IMR-90 (cell line): ENCODE measurements around the gene TRAF3IP1.

Source experiments
- BHLHE40 ChIP-seq: fragments of 150-350 bp; IDR thresholded peaks from 2 replicates; pipeline ENCODE4 v1.6.1; 2016; ENCODE audit warnings: mild to moderate bottlenecking, low read depth, low read length
- POLR2A ChIP-seq: IDR thresholded peaks from 2 replicates; pipeline ENCODE4 v1.6.1; 2012; ENCODE audit warnings: mild to moderate bottlenecking, low read depth, low read length
- RCOR1 ChIP-seq: IDR thresholded peaks from 2 replicates; pipeline ENCODE4 v1.6.1; 2012; ENCODE audit warnings: mild to moderate bottlenecking, low read length, improper control_type of control experiment; ENCODE audit not compliant: insufficient replicate concordance
- TF ChIP-seq, protein P1 (sequence below): conservative IDR thresholded peaks from 2 replicates; pipeline ENCODE4 v1.5.1; 2012; ENCODE audit warnings: mild to moderate bottlenecking, low read depth, low read length, improper control_type of control experiment
- TF ChIP-seq, protein P2 (sequence below): fragments of 150-350 bp; IDR thresholded peaks from 2 replicates; pipeline ENCODE4 v1.6.1; 2017; ENCODE audit warnings: mild to moderate bottlenecking, antibody characterized with exemption, low read length, low read depth

DNA sequence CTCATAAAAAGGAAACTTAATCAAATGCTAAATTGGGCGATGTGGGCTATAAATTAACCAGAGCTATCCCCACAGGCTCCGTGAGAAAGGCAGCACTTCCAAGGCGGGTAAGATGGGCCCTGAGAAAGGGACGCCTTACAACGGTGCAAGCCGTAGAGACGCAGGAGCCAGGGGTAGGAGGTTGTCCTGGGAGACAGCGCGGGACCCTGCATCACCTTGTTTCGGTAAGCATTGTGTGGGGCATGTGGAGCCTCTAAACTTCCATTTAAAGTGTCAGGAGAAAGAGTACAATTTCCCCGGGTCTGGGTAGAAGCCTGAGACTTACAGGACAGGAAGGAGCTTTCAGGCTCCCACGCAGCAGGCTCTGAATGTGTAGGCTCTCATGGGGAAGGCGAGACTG is 30.7 kb upstream of the TRAF3IP1 start:
- TF ChIP-seq, protein P1, sequence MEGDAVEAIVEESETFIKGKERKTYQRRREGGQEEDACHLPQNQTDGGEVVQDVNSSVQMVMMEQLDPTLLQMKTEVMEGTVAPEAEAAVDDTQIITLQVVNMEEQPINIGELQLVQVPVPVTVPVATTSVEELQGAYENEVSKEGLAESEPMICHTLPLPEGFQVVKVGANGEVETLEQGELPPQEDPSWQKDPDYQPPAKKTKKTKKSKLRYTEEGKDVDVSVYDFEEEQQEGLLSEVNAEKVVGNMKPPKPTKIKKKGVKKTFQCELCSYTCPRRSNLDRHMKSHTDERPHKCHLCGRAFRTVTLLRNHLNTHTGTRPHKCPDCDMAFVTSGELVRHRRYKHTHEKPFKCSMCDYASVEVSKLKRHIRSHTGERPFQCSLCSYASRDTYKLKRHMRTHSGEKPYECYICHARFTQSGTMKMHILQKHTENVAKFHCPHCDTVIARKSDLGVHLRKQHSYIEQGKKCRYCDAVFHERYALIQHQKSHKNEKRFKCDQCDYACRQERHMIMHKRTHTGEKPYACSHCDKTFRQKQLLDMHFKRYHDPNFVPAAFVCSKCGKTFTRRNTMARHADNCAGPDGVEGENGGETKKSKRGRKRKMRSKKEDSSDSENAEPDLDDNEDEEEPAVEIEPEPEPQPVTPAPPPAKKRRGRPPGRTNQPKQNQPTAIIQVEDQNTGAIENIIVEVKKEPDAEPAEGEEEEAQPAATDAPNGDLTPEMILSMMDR: no peak
- TF ChIP-seq BHLHE40 (no peak), POLR2A (no peak), RCOR1 (no peak)
- TF ChIP-seq, protein P2, sequence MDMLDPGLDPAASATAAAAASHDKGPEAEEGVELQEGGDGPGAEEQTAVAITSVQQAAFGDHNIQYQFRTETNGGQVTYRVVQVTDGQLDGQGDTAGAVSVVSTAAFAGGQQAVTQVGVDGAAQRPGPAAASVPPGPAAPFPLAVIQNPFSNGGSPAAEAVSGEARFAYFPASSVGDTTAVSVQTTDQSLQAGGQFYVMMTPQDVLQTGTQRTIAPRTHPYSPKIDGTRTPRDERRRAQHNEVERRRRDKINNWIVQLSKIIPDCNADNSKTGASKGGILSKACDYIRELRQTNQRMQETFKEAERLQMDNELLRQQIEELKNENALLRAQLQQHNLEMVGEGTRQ: no peak
